ENCODE results near the gene IYD.

IYD gene

GRCh38 chr6:150331344-150331743 is 37.5 kb upstream of the IYD start:
- H3K4me1 ChIP-seq, result no peaks in the 10 kb centered on the region
- H3K9me3 ChIP-seq (ENCODE audit: control insufficient read depth, low read length), result no peaks in the 10 kb centered on the region
- no peak overlapping the region for H3K4me3 ChIP-seq (ENCODE audit: low read depth, low read length)
- no peak overlapping the region for H3K27ac ChIP-seq
- H3K36me3 ChIP-seq (ENCODE audit: control insufficient read depth, insufficient read depth, low read length), result no peaks in the 10 kb centered on the region
- H3K79me2 ChIP-seq, result no peaks in the 10 kb centered on the region
- H3K27me3 ChIP-seq (ENCODE audit: control insufficient read depth, insufficient read depth, low read length), result no peaks in the 10 kb centered on the region
- no peak overlapping the region for H3K9ac ChIP-seq
- no peak overlapping the region for H3K4me2 ChIP-seq (ENCODE audit: low read length)
- H2AFZ ChIP-seq, result no peak overlapping the region
- TF ChIP-seq CTCF (IDR thresholded peaks at IDR 0.05), result no peak

GRCh38 chr6:150332939-150333584 is 35.8 kb upstream of the IYD start:
- Histone ChIP-seq H3K4me1 (no peaks in the 10 kb centered on the region), H3K4me3 (ENCODE audit: low read depth, low read length) (no peak overlapping the region), H3K9ac (no peak overlapping the region), H3K4me2 (ENCODE audit: low read length) (no peak overlapping the region), H3K9me3 (ENCODE audit: control insufficient read depth, low read length) (no peaks in the 10 kb centered on the region), H3K27ac (no peak overlapping the region), H3K27me3 (ENCODE audit: control insufficient read depth, insufficient read depth, low read length) (no peaks in the 10 kb centered on the region), H3K79me2 (no peaks in the 10 kb centered on the region), H2AFZ (no peak overlapping the region), H3K36me3 (ENCODE audit: control insufficient read depth, insufficient read depth, low read length) (no peaks in the 10 kb centered on the region)
- TF ChIP-seq CTCF (IDR thresholded peaks at IDR 0.05), result no peak

GRCh38 chr6:150333585-150333941 is 35.2 kb upstream of the IYD start:
- Histone ChIP-seq H3K4me2 (ENCODE audit: low read length) (no peak overlapping the region), H3K79me2 (no peaks in the 10 kb centered on the region), H3K4me1 (no peaks in the 10 kb centered on the region), H2AFZ (no peak overlapping the region), H3K36me3 (ENCODE audit: control insufficient read depth, insufficient read depth, low read length) (no peaks in the 10 kb centered on the region), H3K4me3 (ENCODE audit: low read depth, low read length) (no peak overlapping the region), H3K9ac (no peak overlapping the region), H3K9me3 (ENCODE audit: control insufficient read depth, low read length) (no peaks in the 10 kb centered on the region), H3K27ac (no peak overlapping the region), H3K27me3 (ENCODE audit: control insufficient read depth, insufficient read depth, low read length) (no peaks in the 10 kb centered on the region)
- TF ChIP-seq CTCF (IDR thresholded peaks at IDR 0.05), result no peak

- H3K9me3 ChIP-seq (ENCODE audit: control insufficient read depth, low read length), result no peaks in the 10 kb centered on the region
- no peak overlapping the region for H3K4me2 ChIP-seq (ENCODE audit: low read length)
- no peak overlapping the region for H3K9ac ChIP-seq
These were observed 33.7 kb upstream of the IYD start for GRCh38 chr6:150334790-150335783.

More at GRCh38 chr6:150334790-150335783, 33.7 kb upstream of the IYD start:
- Histone ChIP-seq H3K36me3 (ENCODE audit: control insufficient read depth, insufficient read depth, low read length) (no peaks in the 10 kb centered on the region), H3K4me1 (no peaks in the 10 kb centered on the region), H3K27me3 (ENCODE audit: control insufficient read depth, insufficient read depth, low read length) (no peaks in the 10 kb centered on the region), H3K79me2 (no peaks in the 10 kb centered on the region), H3K4me3 (ENCODE audit: low read depth, low read length) (no peak overlapping the region), H3K27ac (no peak overlapping the region), H2AFZ (no peak overlapping the region)
- TF ChIP-seq CTCF (IDR thresholded peaks at IDR 0.05), result peak; percentile 84
